Measurements from ENCODE around the gene NDFIP1. TPM values are rescaled to one million over a fixed set of nuclear protein-coding genes. Genes with fewer than 3 reads are reported as not detected.

The NDFIP1 gene
- total RNA-seq, 1 experiment from 2014 or later, result 26.6 TPM

GRCh38 chr5:142182840-142183239, 74.3 kb downstream of the NDFIP1 start:
- Histone ChIP-seq H3K18ac (ENCODE audit: insufficient read length, low read depth, low read length) (no peak overlapping the region), H4K91ac (ENCODE audit: insufficient read length, low read depth, low read length) (no peak overlapping the region), H2AK5ac (ENCODE audit: insufficient read length, low read length) (no peak overlapping the region), H3K27ac (ENCODE audit: insufficient read length, low read depth, low read length) (no peak overlapping the region), H3T11ph (ENCODE audit: low read length) (no peak overlapping the region), H4K8ac (replicated peaks; ENCODE audit: insufficient read length, low read depth, low read length) (no peak overlapping the region), H3K4ac (ENCODE audit: low read depth, low read length) (no peak overlapping the region), H3K79me2 (ENCODE audit: insufficient read depth, low read length) (no peaks in the 10 kb centered on the region), H3K4me1 (ENCODE audit: insufficient read depth, low read length) (no peaks in the 10 kb centered on the region), H4K20me1 (ENCODE audit: control insufficient read depth, insufficient read depth, insufficient read length) (no peaks in the 10 kb centered on the region), H3K9ac (ENCODE audit: extremely low read depth, insufficient read length, low read length) (no peak overlapping the region), H3K23me2 (ENCODE audit: insufficient read length, low read depth, low read length, poor library complexity, severe bottlenecking) (no peaks in the 10 kb centered on the region), H3K4me2 (ENCODE audit: insufficient read depth, insufficient read length, low read length) (no peak overlapping the region), H3K27me3 (ENCODE audit: insufficient read depth, low read length) (no peaks in the 10 kb centered on the region; the same call in 1 of the 2 replicates), H2BK120ac (ENCODE audit: low read depth, low read length, poor library complexity, severe bottlenecking) (no peak overlapping the region), H2BK5ac (ENCODE audit: insufficient read length, low read length) (no peak overlapping the region), H3K9me3 (ENCODE audit: control insufficient read depth, low read depth, low read length) (no peaks in the 10 kb centered on the region), H3K56ac (ENCODE audit: insufficient read length, low read depth, low read length) (no peak overlapping the region), H3K23ac (ENCODE audit: insufficient read length, low read depth, low read length) (no peak overlapping the region), H3K14ac (ENCODE audit: insufficient read depth, low read length) (no peak overlapping the region), H3K79me1 (ENCODE audit: insufficient read depth, low read depth, low read length, poor library complexity, severe bottlenecking) (no peaks in the 10 kb centered on the region), H4K5ac (ENCODE audit: insufficient read length, low read depth, low read length) (no peak overlapping the region), H2BK20ac (ENCODE audit: low read depth, low read length, poor library complexity, severe bottlenecking) (no peak overlapping the region), H2BK15ac (ENCODE audit: low read depth, low read length) (no peak overlapping the region), H2BK12ac (ENCODE audit: insufficient read length, low read depth, low read length) (no peak overlapping the region), H2AFZ (ENCODE audit: low read length) (no peak overlapping the region)
- peaks cover 37 to 43% of the 10 kb centered on the region in 2 experiments for H3K4me1 Mint-ChIP-seq
- no peak overlapping the region for H3K27ac Mint-ChIP-seq
- no peaks in the 10 kb centered on the region for H3K27me3 Mint-ChIP-seq (ENCODE audit: low read depth)
- H3K4me3 Mint-ChIP-seq, result no peak overlapping the region
- no CpG with 5 or more reads among the region's 5 CpGs for WGBS (ENCODE audit: extremely low coverage, insufficient read length, low lambda C conversion rate)
- H3K36me3 Mint-ChIP-seq (ENCODE audit: insufficient read depth in 1 of 3, low read depth in 3 of 3), result peaks cover 0 to 1% (median 0%) of the 10 kb centered on the region in 3 experiments; a peak in 1 of 7 replicates
- DNase-seq, result no peak
- no peak for TF ChIP-seq CTCF (conservative IDR thresholded peaks at IDR 0.05)
- no peaks in the 10 kb centered on the region; a peak in 1 of 5 replicates for H3K9me3 Mint-ChIP-seq

All from H9 (cell line).